Erythroblast (primary cell): Measurements from ENCODE around the gene COPS6.

Source experiments
- DNase-seq, 2 experiments: peaks; one replicate each; lab custom pipeline; 2025; lab: John Stamatoyannopoulos, UW
- GATA1 ChIP-seq: IDR thresholded peaks from 2 replicates; pipeline ENCODE4 v1.6.1; 2011; ENCODE audit warnings: low read depth, mild to moderate bottlenecking, control low read depth, low read length, moderate library complexity
- POLR2A ChIP-seq: IDR thresholded peaks from 2 replicates; pipeline ENCODE4 v1.6.1; 2011; ENCODE audit warnings: mild to moderate bottlenecking, low read length

Gene COPS6

GRCh38 chr7:100087055-100087750 lies 1.6 kb upstream of the COPS6 start:
- no peak for DNase-seq
- TF ChIP-seq GATA1 (no peak), POLR2A (no peak)

DNA sequence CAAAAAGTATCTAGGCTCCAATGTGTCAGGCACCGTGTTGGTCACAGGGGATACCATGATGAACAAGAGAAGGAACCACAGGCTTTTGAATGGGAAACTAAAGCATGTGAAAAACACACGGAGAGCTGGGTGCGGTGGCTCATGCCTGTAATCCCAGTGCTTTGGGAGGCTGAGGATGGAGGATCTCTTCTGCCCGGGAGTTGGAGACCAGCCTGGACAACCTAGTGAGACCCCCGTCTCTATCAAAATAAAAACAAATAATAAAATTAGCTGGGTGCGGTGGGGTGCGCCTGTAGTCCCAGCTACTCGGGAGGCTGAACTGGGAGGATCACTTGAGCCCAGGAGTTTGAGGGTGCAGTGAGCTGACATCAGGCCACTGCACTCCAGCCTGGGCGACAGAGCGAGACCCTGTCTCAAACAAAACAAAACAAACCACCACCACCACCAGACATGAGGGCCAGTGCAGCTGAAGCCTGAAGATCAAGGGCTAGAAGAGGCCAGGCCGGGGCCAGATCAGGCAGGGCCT lies 611 bp upstream of the COPS6 start:
- TF ChIP-seq POLR2A (no peak), GATA1 (no peak)

GRCh38 chr7:100089458-100090196 lies 858 bp downstream of the COPS6 start:
- TF ChIP-seq GATA1 (no peak), POLR2A (no peak)
- no peak for DNase-seq

More for the DNA sequence above, 611 bp upstream of the COPS6 start:
- DNase-seq: no peak

DNA sequence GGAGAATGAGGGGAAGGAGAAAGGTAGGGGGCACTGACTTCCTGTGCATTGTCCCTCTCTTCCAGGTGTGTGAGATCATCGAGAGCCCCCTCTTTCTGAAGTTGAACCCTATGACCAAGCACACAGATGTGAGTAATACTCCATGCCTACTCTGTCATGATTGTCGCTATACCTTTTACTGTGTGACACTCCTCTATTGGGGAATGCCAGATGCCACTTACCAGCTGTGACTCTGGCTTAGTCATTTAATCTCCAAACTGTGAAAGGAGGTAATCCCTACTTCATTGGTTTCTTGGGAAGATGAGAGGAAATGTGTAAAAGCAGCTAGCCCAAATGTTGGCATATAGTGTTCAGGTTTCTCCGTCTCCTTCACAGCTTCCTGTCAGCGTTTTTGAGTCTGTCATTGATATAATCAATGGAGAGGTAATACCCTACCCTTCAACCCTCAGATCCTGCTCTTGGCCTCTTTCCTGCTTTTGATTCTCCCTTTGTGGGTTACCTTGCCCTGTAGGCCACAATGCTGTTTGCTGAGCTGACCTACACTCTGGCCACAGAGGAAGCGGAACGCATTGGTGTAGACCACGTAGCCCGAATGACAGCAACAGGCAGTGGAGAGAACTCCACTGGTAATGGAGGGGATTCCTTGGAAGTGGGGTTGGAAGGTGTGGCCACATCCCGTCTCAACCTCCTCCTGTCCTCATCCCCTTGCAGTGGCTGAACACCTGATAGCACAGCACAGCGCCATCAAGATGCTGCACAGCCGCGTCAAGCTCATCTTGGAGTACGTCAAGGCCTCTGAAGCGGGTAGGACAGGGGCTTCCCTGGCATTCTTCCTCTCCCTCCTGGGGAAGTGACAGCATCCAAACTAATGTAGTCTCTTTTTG lies 2.0 kb downstream of the COPS6 start:
- DNase-seq: no peak
- TF ChIP-seq GATA1 (no peak), POLR2A (no peak)

GRCh38 chr7:100091411-100092181 lies 2.8 kb downstream of the COPS6 start:
- TF ChIP-seq GATA1 (no peak), POLR2A (peak; percentile 38)
- DNase-seq: peak; percentile 42 to 52

DNA sequence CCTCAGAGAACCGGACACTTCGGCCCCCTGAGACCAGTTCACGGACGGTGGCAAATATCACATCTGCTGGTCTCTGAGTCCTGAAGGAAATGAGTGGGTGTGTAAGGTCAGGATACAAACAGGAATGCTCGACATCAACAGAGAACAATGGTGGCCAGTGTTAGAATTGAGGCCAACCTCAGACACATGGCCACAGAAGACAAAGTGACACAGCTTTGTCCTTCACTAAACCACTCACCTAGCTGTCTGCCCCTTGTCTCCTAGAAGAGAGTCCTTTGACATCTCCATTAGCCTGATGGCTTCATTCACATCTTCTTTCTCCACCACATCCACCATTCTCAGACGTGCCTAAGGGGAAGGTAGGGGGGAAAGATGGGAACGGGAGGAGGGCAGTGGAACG lies 4.3 kb downstream of the COPS6 start:
- no peak for DNase-seq
- TF ChIP-seq GATA1: no peak
- no peak for TF ChIP-seq POLR2A

- TF ChIP-seq GATA1 (no peak), POLR2A (no peak)
- DNase-seq: no peak
These were observed 4.7 kb downstream of the COPS6 start for GRCh38 chr7:100093498-100093897.

DNA sequence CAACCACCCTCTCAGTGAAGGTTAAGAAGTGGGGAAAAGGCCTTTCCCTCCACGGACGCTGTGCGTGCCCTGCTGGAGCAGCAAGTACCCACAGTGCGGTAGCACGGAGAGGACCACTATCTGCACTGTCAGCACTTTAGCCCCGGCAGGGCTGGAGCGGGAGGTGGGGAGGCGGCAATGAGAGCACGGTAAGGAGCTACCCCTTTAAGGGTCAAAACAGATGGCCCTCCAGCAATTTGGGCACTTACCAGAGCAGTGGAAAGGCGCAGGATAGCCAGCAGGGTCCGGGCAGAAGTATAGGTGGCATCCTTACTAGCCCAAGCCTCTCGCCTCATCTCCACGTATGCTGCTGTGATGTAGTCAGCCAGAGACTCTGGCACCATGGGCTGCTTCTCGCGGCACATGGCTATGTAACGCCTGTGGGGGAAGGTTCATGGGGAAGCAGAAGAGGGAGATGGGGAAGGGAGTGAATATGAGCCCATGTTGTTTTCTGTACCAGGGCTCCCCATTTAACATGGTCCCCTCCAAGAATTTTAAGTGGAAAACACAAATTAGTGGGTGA lies 5.2 kb downstream of the COPS6 start:
- no peak for DNase-seq
- peak; percentile 38 for TF ChIP-seq POLR2A
- no peak for TF ChIP-seq GATA1

DNA sequence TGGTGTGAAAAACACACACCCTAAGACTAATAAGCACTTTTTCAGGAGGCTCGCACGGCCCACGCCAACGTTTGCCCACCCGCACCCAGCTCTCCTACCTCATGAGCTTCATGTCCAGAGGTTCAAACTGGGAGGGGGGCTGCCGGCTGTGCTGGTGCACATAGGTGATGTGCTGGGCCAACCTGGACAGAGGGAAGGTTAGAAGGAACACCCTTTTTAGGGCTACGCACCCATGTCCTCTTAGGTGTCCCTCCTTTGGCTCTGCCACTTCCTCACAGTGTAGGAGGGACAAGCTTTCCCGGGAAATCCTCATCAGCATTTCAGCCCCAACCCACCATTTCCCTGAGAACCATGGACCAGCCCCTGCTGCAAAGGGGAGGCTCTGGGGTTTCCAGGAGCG lies 6.5 kb downstream of the COPS6 start:
- no peak for DNase-seq
- TF ChIP-seq POLR2A: no peak
- TF ChIP-seq GATA1: no peak

- TF ChIP-seq GATA1: no peak
- no peak for TF ChIP-seq POLR2A
- no peak for DNase-seq
These were observed 6.9 kb downstream of the COPS6 start for GRCh38 chr7:100095704-100096103.

GRCh38 chr7:100098913-100099312 lies 10.1 kb downstream of the COPS6 start:
- no peak for DNase-seq
- TF ChIP-seq GATA1: no peak
- no peak for TF ChIP-seq POLR2A

DNA sequence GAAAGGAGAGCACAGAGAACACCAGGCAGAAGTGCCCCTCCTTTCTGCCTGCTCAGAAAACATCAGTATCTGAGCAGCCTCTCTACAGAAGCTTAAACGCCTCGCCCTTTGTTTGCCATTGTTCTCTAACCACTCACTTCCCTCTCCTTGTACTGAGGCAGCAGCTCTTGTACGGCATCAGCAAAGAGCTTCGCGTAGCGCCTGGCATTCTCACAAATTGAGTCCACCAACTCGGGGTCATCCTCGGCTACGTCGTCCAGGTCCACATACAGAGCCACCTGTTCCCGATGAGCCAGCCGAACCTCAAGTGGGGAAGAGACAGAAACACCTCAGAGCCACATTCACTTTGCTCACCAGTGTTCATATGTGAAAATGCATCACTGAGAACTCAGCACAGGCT lies 10.7 kb downstream of the COPS6 start:
- TF ChIP-seq POLR2A (no peak), GATA1 (no peak)
- DNase-seq: no peak
